Vagina (tissue), 2 donors: ENCODE data around the gene S100A8. TPM values are rescaled to one million over a fixed set of nuclear protein-coding genes. Genes with fewer than 3 reads are reported as not detected.

ENCODE experiments used
- DNase-seq, 2 donors: peaks; one replicate each; pipeline ENCODE4 v3.0.0-alpha.2; 2017; ENCODE audit errors: extremely low spot score in 2 of 2
- H3K27ac ChIP-seq: fragments of 200-600 bp; sonication (generic); one replicate; pipeline ENCODE4 v1.5.1; 2019
- H3K27me3 ChIP-seq: fragments of 200-600 bp; sonication (generic); one replicate; pipeline ENCODE4 v1.5.1; 2019
- H3K36me3 ChIP-seq, 2 donors: fragments of 200-600 bp; sonication (generic); one replicate each; pipeline ENCODE4 v1.5.1; 2017 to 2019
- H3K4me1 ChIP-seq: fragments of 200-600 bp; sonication (generic); one replicate; pipeline ENCODE4 v1.5.1; 2019
- H3K4me3 ChIP-seq, 2 donors: fragments of 200-600 bp; sonication (generic); 1 replicate in 1 of 2; 2 replicates in 1 of 2; pipeline ENCODE4 v1.5.1; 2016 to 2019
- H3K9me3 ChIP-seq: fragments of 200-600 bp; sonication (generic); one replicate; pipeline ENCODE4 v1.5.1; 2019
- POLR2A ChIP-seq, 2 donors: fragments of 450-650 bp; IDR thresholded peaks; one replicate each; pipeline ENCODE4 v1.6.1; 2017; ENCODE audit warnings: antibody characterized with exemption in 2 of 2, mild to moderate bottlenecking in 2 of 2, moderate library complexity in 2 of 2
- POLR2AphosphoS5 ChIP-seq, 2 donors: sonication (generic); formaldehyde crosslinking; IDR thresholded peaks; one replicate each; pipeline ENCODE4 v1.9.0; 2017; ENCODE audit warnings: antibody characterized with exemption in 2 of 2, mild to moderate bottlenecking in 2 of 2, low read depth in 1 of 2; ENCODE audit not compliant: insufficient read depth in 1 of 2
- intact Hi-C: fragments of 100-400 bp; cut with DNase I; formaldehyde crosslinking; loops from one replicate; pipeline ENCODE4 v1.15.1; 2023
- total RNA-seq: library from RNA; depleted of rRNA; stranded (reverse); fragments of >200 nt; gene quantifications from one replicate; pipeline ENCODE4 v1.2.3, GENCODE V29; 2016
- TF ChIP-seq, protein P1 (sequence below), 3 experiments: fragments of 450-650 bp in 2 of 3; fragments of 200-600 bp in 1 of 3; sonication (generic) in 1 of 3; IDR thresholded peaks; one replicate each; pipeline ENCODE4 v1.5.1; 2017 to 2019; ENCODE audit warnings: antibody characterized with exemption in 3 of 3, mild to moderate bottlenecking in 2 of 3, moderate library complexity in 2 of 3

The S100A8 gene
- total RNA-seq, 1 donor from 2014 or later, result 1,155 TPM

DNA sequence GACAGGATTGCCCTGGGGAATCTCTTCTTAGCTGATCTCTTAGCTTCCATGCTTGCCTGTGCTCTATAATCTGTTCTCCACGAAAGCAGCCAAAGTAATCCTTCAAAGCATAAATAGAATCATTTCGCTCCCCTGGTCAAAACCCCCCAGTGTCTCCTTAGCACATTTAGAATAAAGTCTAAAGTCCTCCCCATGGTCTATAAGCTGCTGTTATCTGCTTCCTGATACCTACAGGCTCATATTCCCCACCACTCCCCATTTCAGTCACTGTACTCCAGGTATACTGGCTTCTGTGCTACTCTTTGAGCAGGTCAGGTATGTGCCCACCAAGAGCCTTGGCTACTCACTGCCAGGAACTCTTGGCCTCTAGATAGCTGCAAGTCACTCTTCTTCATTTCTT lies 18.3 kb downstream of the S100A8 start:
- TF ChIP-seq, protein P1, sequence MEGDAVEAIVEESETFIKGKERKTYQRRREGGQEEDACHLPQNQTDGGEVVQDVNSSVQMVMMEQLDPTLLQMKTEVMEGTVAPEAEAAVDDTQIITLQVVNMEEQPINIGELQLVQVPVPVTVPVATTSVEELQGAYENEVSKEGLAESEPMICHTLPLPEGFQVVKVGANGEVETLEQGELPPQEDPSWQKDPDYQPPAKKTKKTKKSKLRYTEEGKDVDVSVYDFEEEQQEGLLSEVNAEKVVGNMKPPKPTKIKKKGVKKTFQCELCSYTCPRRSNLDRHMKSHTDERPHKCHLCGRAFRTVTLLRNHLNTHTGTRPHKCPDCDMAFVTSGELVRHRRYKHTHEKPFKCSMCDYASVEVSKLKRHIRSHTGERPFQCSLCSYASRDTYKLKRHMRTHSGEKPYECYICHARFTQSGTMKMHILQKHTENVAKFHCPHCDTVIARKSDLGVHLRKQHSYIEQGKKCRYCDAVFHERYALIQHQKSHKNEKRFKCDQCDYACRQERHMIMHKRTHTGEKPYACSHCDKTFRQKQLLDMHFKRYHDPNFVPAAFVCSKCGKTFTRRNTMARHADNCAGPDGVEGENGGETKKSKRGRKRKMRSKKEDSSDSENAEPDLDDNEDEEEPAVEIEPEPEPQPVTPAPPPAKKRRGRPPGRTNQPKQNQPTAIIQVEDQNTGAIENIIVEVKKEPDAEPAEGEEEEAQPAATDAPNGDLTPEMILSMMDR (IDR thresholded peaks at IDR 0.05), result no peak
- no peak for TF ChIP-seq POLR2AphosphoS5 (IDR thresholded peaks at IDR 0.05; ENCODE audit: insufficient read depth in 1 of 2, low read depth in 1 of 2)
- no peak for TF ChIP-seq POLR2A (IDR thresholded peaks at IDR 0.05)
- Histone ChIP-seq H3K27ac (no peak overlapping the region), H3K27me3 (no peaks in the 10 kb centered on the region), H3K36me3 (no peaks in the 10 kb centered on the region), H3K9me3 (no peaks in the 10 kb centered on the region), H3K4me1 (peaks cover under 1% of the 10 kb centered on the region), H3K4me3 (no peak overlapping the region)
- peak in 1 of 2 donors; percentile 25 for DNase-seq
- intact Hi-C loops, result no loop called here

DNA sequence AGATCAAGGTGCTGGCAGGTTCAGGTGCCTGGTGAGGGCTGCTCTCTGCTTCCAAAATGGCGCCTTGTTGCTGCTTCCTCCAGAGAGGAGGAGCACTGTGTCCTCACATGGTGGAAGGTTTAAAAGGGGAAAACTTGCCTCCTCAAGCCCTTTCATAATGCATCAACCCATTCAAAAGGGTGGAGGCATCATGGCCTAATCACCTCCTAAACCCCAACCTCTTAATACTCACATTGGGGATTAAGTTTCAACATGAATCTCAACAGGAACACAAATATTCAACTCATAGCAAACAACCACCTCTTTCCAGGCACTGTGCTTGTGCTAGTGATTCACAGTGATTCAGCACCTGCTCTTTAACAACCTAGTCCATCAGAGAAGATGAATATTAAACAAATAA lies 19.6 kb downstream of the S100A8 start:
- DNase-seq, result peak in 1 of 2 donors; percentile 81
- peak in 1 of 2 donors; percentile 38 for TF ChIP-seq POLR2AphosphoS5 (IDR thresholded peaks at IDR 0.05; ENCODE audit: insufficient read depth in 1 of 2, low read depth in 1 of 2)
- TF ChIP-seq, protein P1 (IDR thresholded peaks at IDR 0.05), result no peak
- Histone ChIP-seq H3K36me3 (no peaks in the 10 kb centered on the region), H3K27me3 (no peaks in the 10 kb centered on the region), H3K27ac (no peak overlapping the region), H3K9me3 (no peaks in the 10 kb centered on the region), H3K4me1 (peaks cover 5% of the 10 kb centered on the region), H3K4me3 (no peak overlapping the region)
- intact Hi-C loops, result no loop called here

DNA sequence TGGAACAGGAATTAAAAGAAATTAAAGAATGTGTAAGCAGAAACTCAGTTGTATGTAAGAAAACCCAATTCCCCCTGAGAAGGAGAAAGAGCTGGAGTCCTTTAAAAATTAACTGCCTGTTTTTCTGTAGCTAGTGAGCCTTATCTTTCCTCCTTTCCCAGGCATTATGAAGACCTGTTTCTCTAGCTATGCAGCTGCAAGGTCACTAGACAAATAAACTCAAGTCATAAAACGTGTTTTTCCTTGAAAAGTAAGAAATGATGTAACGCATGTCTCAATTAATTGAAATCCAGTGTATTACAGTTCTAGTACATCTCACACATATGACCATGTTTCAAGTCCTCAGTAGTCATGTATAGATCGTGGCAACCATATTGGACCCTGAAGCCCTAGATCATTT lies 20.7 kb downstream of the S100A8 start:
- intact Hi-C loops, result no loop called here
- Histone ChIP-seq H3K27me3 (no peaks in the 10 kb centered on the region), H3K4me3 (no peak overlapping the region), H3K9me3 (no peaks in the 10 kb centered on the region), H3K36me3 (no peaks in the 10 kb centered on the region), H3K4me1 (peaks cover 5% of the 10 kb centered on the region), H3K27ac (no peak overlapping the region)
- DNase-seq, result no peak
- TF ChIP-seq, protein P1 (IDR thresholded peaks at IDR 0.05), result no peak
- TF ChIP-seq POLR2A (IDR thresholded peaks at IDR 0.05) (no peak), POLR2AphosphoS5 (IDR thresholded peaks at IDR 0.05; ENCODE audit: insufficient read depth in 1 of 2, low read depth in 1 of 2) (no peak)

DNA sequence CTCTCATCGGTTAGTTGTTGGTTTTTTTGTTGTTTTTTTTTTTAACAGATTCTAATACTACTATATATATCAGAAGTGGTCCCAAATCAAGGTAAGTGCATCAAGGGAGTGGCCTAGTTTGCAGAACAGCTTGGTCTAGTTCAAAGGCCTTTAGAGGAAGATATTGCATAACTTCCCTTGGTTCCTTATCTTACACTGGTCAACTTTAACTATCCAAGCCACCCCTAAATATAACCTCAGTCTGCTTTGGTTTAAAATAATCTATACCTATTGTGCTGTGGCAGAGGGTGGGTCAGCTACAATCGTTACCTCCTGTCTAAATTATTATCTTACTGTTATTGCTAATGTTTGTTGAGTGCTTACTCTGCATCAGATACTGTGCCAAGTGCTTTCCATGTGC lies 22.4 kb downstream of the S100A8 start:
- intact Hi-C loops, result no loop called here
- peaks cover 5% of the 10 kb centered on the region for H3K4me1 ChIP-seq
- DNase-seq, result peak in 1 of 2 donors; percentile 16

DNA sequence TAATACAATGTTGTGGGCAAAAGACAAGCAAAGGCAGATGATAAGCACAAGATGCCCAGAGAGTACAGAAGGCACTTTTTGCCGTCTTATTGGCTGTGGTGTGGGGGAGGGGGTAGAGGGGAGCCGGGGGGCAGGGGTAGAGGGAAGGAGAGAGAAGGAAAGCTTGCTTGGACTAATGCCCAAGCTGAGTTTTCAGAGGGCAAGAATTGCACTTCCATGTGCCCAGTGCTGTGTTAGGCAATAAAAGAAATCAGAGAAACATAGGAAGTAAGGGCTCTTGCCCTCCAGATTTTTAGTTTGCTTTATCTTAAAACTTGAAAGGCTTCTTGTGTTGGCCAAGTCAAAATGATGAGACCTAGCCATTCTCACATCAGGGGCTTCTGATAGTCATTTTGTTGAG lies 23.8 kb downstream of the S100A8 start:
- H3K4me3 ChIP-seq, result no peak overlapping the region
- TF ChIP-seq POLR2A (IDR thresholded peaks at IDR 0.05) (no peak), POLR2AphosphoS5 (IDR thresholded peaks at IDR 0.05; ENCODE audit: insufficient read depth in 1 of 2, low read depth in 1 of 2) (no peak)
- TF ChIP-seq, protein P1 (IDR thresholded peaks at IDR 0.05), result no peak
- intact Hi-C loops, result no loop called here
- H3K4me1 ChIP-seq, result peaks cover 5% of the 10 kb centered on the region
- DNase-seq, result peak in 1 of 2 donors; percentile 4
- H3K27ac ChIP-seq, result no peak overlapping the region
- H3K9me3 ChIP-seq, result no peaks in the 10 kb centered on the region
- H3K27me3 ChIP-seq, result no peaks in the 10 kb centered on the region
- no peaks in the 10 kb centered on the region for H3K36me3 ChIP-seq

More for the DNA sequence above, 22.4 kb downstream of the S100A8 start:
- Histone ChIP-seq H3K27me3 (no peaks in the 10 kb centered on the region), H3K9me3 (no peaks in the 10 kb centered on the region), H3K36me3 (no peaks in the 10 kb centered on the region), H3K27ac (no peak overlapping the region), H3K4me3 (no peak overlapping the region)
- TF ChIP-seq POLR2AphosphoS5 (IDR thresholded peaks at IDR 0.05; ENCODE audit: insufficient read depth in 1 of 2, low read depth in 1 of 2), result no peak
- TF ChIP-seq POLR2A (IDR thresholded peaks at IDR 0.05), result no peak
- TF ChIP-seq, protein P1 (IDR thresholded peaks at IDR 0.05), result no peak
